Osteoblast (primary cell): Measurements from ENCODE around the gene HTATSF1. TPM values are rescaled to one million over a fixed set of nuclear protein-coding genes. Genes with fewer than 3 reads are reported as not detected.

Experiments
- DNase-seq: peaks from one replicate; pipeline ENCODE4 v3.0.0; 2011; ENCODE audit warnings: low spot score, mixed read lengths; ENCODE audit not compliant: insufficient read length; ENCODE audit errors: missing footprints
- H2AFZ ChIP-seq: 2 replicates; pipeline ENCODE4 v1.6.0; 2011; ENCODE audit warnings: mild to moderate bottlenecking, low read length
- H3K27ac ChIP-seq: 2 replicates; pipeline ENCODE4 v1.5.1; 2011; ENCODE audit warnings: mild to moderate bottlenecking, low read depth, low read length, moderate library complexity
- H3K27me3 ChIP-seq: 2 replicates; pipeline ENCODE4 v1.6.0; 2012; ENCODE audit warnings: mild to moderate bottlenecking, control low read depth, inconsistent platforms, low read length, moderate library complexity; ENCODE audit not compliant: insufficient read depth
- H3K36me3 ChIP-seq: 2 replicates; pipeline ENCODE4 v1.5.1; 2011; ENCODE audit warnings: mild to moderate bottlenecking, low read length, control low read depth, moderate library complexity; ENCODE audit not compliant: insufficient read depth
- H3K4me1 ChIP-seq: 2 replicates; pipeline ENCODE4 v1.5.1; 2011; ENCODE audit warnings: mild to moderate bottlenecking, low read length, control low read depth, moderate library complexity; ENCODE audit not compliant: insufficient read depth
- H3K4me2 ChIP-seq: 2 replicates; pipeline ENCODE4 v1.6.0; 2011; ENCODE audit warnings: mild to moderate bottlenecking, low read length; ENCODE audit not compliant: insufficient read depth
- H3K4me3 ChIP-seq: fragments of 200-600 bp; sonication (generic); 3 replicates; pipeline ENCODE4 v1.5.1; 2012; ENCODE audit warnings: mild to moderate bottlenecking, low read length, inconsistent platforms; ENCODE audit not compliant: insufficient read depth
- H3K79me2 ChIP-seq: 2 replicates; pipeline ENCODE4 v1.6.0; 2012; ENCODE audit warnings: mild to moderate bottlenecking, low read length, control low read depth, inconsistent platforms; ENCODE audit not compliant: insufficient read depth
- H3K9me3 ChIP-seq: 2 replicates; pipeline ENCODE4 v1.5.1; 2011; ENCODE audit warnings: low read depth, low read length, control low read depth
- H4K20me1 ChIP-seq: 2 replicates; pipeline ENCODE4 v1.6.0; 2012; ENCODE audit warnings: mild to moderate bottlenecking, low read length, control low read depth; ENCODE audit not compliant: insufficient read depth
- CTCF ChIP-seq: IDR thresholded peaks from 2 replicates; pipeline ENCODE4 v1.5.1; 2011; ENCODE audit warnings: mild to moderate bottlenecking, low read depth, low read length, moderate library complexity; ENCODE audit errors: extremely low read depth
- total RNA-seq: library from RNA; depleted of rRNA; stranded (reverse); fragments of >200 nt; gene quantifications from 2 replicates; pipeline ENCODE4 v1.2.3, GENCODE V29; 2012

HTATSF1 gene
- total RNA-seq, 1 donor: 26.1 TPM

- no peak for DNase-seq
- no peak for TF ChIP-seq CTCF
- Histone ChIP-seq H3K27me3 (no peaks in the 10 kb centered on the region), H3K4me2 (no peak overlapping the region), H4K20me1 (no peaks in the 10 kb centered on the region), H3K79me2 (no peaks in the 10 kb centered on the region), H3K4me1 (no peaks in the 10 kb centered on the region), H3K4me3 (no peak overlapping the region), H3K27ac (no peak overlapping the region), H3K36me3 (no peaks in the 10 kb centered on the region), H2AFZ (no peak overlapping the region), H3K9me3 (no peaks in the 10 kb centered on the region)
Observed at GRCh38 chrX:136464589-136464988, 32.8 kb upstream of the HTATSF1 start.

- H3K4me3 ChIP-seq: no peak overlapping the region
- H3K27ac ChIP-seq: no peak overlapping the region
- H3K4me2 ChIP-seq: no peak overlapping the region
- no peaks in the 10 kb centered on the region for H3K4me1 ChIP-seq
- no peaks in the 10 kb centered on the region for H3K36me3 ChIP-seq
- H2AFZ ChIP-seq: no peak overlapping the region
- no peak for TF ChIP-seq CTCF
- H3K27me3 ChIP-seq: no peaks in the 10 kb centered on the region
- no peaks in the 10 kb centered on the region for H4K20me1 ChIP-seq
- H3K9me3 ChIP-seq: no peaks in the 10 kb centered on the region
- DNase-seq: no peak
- H3K79me2 ChIP-seq: no peaks in the 10 kb centered on the region
Observed at GRCh38 chrX:136467303-136467702, 30.1 kb upstream of the HTATSF1 start.

GRCh38 chrX:136468391-136469103 is 28.8 kb upstream of the HTATSF1 start:
- H3K27me3 ChIP-seq: no peaks in the 10 kb centered on the region
- no peak overlapping the region for H2AFZ ChIP-seq
- H3K4me3 ChIP-seq: no peak overlapping the region
- H3K36me3 ChIP-seq: no peaks in the 10 kb centered on the region
- H4K20me1 ChIP-seq: no peaks in the 10 kb centered on the region
- no peaks in the 10 kb centered on the region for H3K9me3 ChIP-seq
- DNase-seq: no peak
- H3K4me1 ChIP-seq: no peaks in the 10 kb centered on the region
- no peak overlapping the region for H3K27ac ChIP-seq
- no peak for TF ChIP-seq CTCF
- H3K79me2 ChIP-seq: no peaks in the 10 kb centered on the region
- H3K4me2 ChIP-seq: no peak overlapping the region

GRCh38 chrX:136473663-136474062 is 23.7 kb upstream of the HTATSF1 start:
- no peak for DNase-seq
- Histone ChIP-seq H3K9me3 (no peaks in the 10 kb centered on the region), H2AFZ (no peak overlapping the region), H3K36me3 (no peaks in the 10 kb centered on the region), H3K4me1 (no peaks in the 10 kb centered on the region), H3K4me2 (no peak overlapping the region), H4K20me1 (no peaks in the 10 kb centered on the region), H3K79me2 (no peaks in the 10 kb centered on the region), H3K27ac (no peak overlapping the region), H3K27me3 (no peaks in the 10 kb centered on the region), H3K4me3 (no peak overlapping the region)
- no peak for TF ChIP-seq CTCF
